Neural progenitor cell (in vitro differentiated cells): ENCODE measurements around the gene HOXA11.

Experiments
- EZH2 ChIP-seq: fragments of 200-600 bp; sonication (generic); IDR thresholded peaks from 2 replicates; pipeline ENCODE4 v1.6.1; 2017; ENCODE audit warnings: antibody characterized with exemption, mild to moderate bottlenecking, moderate library complexity
- EZH2phosphoT487 ChIP-seq: fragments of 200-600 bp; sonication (generic); IDR thresholded peaks from 2 replicates; pipeline ENCODE4 v1.6.1; 2017; ENCODE audit warnings: antibody characterized with exemption
- TF ChIP-seq, protein P1 (sequence below): fragments of 200-600 bp; sonication (generic); IDR thresholded peaks from 2 replicates; pipeline ENCODE4 v1.5.1; 2017; ENCODE audit warnings: antibody characterized with exemption, mild to moderate bottlenecking

DNA sequence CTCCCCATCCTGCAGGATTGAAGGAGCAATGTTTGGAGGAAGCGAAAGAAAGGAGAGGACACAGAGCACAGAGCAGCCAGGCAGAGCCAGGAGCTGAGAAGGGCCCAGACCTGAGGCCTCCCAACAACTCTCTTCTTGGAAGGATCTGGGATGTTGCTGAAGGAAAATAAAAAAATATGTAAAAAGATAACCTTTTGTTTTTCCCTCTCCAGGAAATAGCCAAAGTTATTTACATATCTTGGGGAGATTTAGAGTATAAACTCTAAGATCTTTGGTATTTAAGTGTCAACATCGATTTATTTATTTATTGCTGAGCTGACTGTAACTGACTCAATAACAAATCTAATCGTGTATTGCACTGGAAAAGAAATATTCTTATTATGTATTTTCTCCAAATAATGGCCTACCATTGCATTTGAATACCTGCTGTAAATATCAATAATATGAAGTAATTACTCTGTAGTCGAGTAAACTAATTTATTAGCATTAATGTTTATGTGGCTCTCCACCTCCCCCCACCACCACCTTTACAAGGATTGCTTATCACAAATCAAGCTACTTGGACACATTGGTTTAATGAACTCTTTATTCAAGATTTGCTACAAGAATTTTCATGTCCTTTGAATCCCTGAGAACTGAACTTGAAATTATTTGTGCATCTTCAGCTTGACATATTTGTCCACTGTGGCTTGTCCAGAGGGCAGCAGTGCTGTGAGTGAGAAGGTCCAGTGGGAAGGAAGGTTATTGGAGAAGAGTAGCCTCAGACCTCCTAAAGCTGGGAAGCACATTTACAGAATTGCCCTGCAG is 1.8 kb upstream of the HOXA11 start:
- TF ChIP-seq, protein P1, sequence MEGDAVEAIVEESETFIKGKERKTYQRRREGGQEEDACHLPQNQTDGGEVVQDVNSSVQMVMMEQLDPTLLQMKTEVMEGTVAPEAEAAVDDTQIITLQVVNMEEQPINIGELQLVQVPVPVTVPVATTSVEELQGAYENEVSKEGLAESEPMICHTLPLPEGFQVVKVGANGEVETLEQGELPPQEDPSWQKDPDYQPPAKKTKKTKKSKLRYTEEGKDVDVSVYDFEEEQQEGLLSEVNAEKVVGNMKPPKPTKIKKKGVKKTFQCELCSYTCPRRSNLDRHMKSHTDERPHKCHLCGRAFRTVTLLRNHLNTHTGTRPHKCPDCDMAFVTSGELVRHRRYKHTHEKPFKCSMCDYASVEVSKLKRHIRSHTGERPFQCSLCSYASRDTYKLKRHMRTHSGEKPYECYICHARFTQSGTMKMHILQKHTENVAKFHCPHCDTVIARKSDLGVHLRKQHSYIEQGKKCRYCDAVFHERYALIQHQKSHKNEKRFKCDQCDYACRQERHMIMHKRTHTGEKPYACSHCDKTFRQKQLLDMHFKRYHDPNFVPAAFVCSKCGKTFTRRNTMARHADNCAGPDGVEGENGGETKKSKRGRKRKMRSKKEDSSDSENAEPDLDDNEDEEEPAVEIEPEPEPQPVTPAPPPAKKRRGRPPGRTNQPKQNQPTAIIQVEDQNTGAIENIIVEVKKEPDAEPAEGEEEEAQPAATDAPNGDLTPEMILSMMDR, result no peak
- TF ChIP-seq EZH2 (peak; percentile 1), EZH2phosphoT487 (no peak)
